ENCODE results near the gene SPATA25. TPM values are rescaled to one million over a fixed set of nuclear protein-coding genes. Genes with fewer than 3 reads are reported as not detected.

The SPATA25 gene
- polyA plus RNA-seq, 6 donors from 2014 or later = not detected

DNA sequence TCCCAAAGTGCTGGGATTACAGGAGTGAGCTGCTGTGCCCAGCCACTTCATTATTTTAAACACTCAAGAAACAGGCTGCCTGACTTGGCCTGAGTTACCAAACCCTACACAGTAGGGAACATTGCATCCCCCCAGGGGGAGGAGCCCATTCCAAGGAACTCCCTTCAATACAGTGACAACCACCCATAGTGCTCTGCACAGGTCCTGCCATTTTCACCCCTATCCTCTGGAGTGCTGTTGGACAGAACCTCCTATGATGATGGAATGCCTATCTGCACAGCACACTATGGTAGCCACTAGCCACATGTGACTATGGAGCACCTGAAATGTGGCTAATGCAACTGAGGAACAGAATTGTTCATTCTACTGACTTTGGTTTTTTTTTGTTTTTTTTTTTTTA, 42.0 kb downstream of the SPATA25 start:
- no peaks in the 10 kb centered on the region for H3K9me3 Mint-ChIP-seq
- no peak overlapping the region for H3K4me3 Mint-ChIP-seq
- peaks cover 5 to 24% of the 10 kb centered on the region in 2 donors for H3K36me3 Mint-ChIP-seq
- H3K4me1 Mint-ChIP-seq = peaks cover 16 to 23% (median 20%) of the 10 kb centered on the region in 3 donors
- no peak overlapping the region for H3K27ac Mint-ChIP-seq
- DNase-seq = no peak
- ATAC-seq (ENCODE audit: low read depth in 2 of 2) = no peak
- no peaks in the 10 kb centered on the region for H3K27me3 Mint-ChIP-seq

DNA sequence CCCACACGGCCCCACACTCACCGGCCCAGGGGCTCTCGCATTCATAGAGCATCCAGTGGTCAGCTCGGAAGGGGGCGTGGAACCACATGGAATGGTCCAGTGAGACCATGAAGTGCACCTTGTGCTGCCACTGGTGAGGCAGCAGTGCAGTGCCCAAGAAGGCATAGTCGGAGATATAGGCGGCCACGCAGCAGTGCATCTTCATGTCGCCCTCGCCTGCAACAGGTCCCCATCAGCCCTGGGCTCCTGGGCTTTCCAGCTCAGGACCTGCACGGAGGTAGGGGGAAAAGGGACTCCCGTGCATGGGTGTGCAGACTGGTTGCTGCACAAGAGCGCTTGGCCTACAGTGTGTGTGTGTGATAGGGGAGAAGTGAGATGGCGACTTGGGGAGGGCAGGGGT, 43.9 kb downstream of the SPATA25 start:
- H3K27me3 Mint-ChIP-seq = no peaks in the 10 kb centered on the region
- H3K36me3 Mint-ChIP-seq = peaks cover 5 to 18% of the 10 kb centered on the region in 2 donors
- ATAC-seq (ENCODE audit: low read depth in 2 of 2) = no peak
- H3K4me1 Mint-ChIP-seq = peaks cover 16 to 20% (median 17%) of the 10 kb centered on the region in 3 donors
- H3K27ac Mint-ChIP-seq = peak overlapping the region in 3 of 6 donors; percentile 28 to 65 (median 60)
- no peaks in the 10 kb centered on the region for H3K9me3 Mint-ChIP-seq
- H3K4me3 Mint-ChIP-seq = no peak overlapping the region
- DNase-seq = no peak

DNA sequence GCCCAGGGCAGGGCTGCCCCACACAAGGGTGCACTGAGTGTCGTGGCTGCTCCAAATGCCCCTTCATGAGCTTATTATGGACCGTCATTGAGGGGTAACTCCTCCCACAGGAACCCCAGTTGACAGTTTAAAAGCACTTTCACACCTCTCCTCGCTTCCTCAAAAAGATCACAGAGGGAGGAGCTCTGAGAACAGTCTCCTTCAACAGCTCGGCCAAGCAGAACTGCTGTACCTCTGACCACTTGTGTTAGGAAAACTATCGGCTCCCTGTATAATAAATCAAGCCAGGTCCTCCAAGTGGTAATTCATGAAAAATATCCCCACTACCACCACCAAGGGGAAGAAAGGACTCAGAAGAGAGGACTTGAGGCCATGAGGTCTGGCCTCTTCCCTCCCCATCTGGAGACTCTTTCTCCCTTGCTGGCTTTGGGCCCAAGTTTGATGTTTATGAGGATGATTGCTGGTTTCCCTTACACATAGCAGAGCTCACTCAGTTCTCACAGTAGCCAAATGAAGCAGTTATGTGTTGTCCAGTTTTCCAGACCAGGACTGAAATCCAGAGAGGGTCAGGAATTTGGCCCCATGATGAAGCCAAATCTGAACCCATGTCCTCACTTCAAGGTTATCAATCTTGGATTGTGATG, 45.1 kb downstream of the SPATA25 start:
- ATAC-seq (ENCODE audit: low read depth in 2 of 2) (peak; percentile 100), DNase-seq (peak; percentile 51)
- Mint-ChIP-seq H3K4me1 (peaks cover 15 to 20% (median 16%) of the 10 kb centered on the region in 3 donors), H3K27me3 (no peaks in the 10 kb centered on the region), H3K36me3 (peaks cover 5 to 15% of the 10 kb centered on the region in 2 donors), H3K27ac (peak overlapping the region; percentile 45 to 84 (median 77)), H3K4me3 (peak overlapping the region in 7 of 8 donors; percentile 2 to 85 (median 30)), H3K9me3 (no peaks in the 10 kb centered on the region)

DNA sequence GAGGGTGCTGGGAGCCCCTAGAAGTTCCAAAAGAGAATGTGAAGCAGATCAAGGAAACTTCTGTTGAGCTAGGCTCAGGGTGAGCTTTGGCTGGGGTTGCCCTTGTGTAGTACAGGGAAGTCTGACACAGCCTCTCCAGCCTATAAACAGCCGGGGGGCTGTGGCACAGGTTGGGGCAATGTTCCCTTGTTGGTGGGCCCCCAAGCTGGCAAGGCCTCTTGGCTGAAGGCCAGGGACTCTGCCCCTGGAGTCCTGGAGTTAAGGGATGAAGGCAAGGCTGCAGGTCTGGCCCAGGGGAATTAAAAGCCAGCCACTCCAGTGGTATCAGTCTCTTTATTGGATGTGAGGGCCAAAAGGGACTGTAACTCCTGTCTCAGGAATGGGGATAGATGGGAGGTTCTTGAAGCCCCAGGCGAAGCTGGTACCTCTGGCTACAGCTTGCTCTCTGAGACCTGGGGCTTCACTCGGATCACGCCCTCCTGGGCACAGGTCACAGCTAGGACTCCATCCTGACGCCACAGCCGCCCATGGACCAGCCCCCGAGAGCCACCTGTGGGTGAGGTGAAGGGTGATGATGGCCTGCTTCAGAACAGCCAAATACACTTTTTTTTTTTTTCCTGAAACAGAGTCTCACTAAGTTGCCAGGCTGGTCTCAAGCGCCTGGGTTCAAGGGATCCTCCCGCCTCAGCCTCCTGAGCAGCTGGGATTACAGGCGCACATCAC, 45.9 kb downstream of the SPATA25 start:
- peaks cover 5 to 15% of the 10 kb centered on the region in 2 donors for H3K36me3 Mint-ChIP-seq
- ATAC-seq (ENCODE audit: low read depth in 2 of 2) = no peak
- DNase-seq = no peak
- H3K4me1 Mint-ChIP-seq = peaks cover 15 to 20% (median 16%) of the 10 kb centered on the region in 3 donors
- no peaks in the 10 kb centered on the region for H3K27me3 Mint-ChIP-seq
- H3K27ac Mint-ChIP-seq = peak overlapping the region; percentile 45 to 84 (median 77)
- no peaks in the 10 kb centered on the region for H3K9me3 Mint-ChIP-seq
- H3K4me3 Mint-ChIP-seq = peak overlapping the region in 7 of 8 donors; percentile 2 to 85 (median 43)

DNA sequence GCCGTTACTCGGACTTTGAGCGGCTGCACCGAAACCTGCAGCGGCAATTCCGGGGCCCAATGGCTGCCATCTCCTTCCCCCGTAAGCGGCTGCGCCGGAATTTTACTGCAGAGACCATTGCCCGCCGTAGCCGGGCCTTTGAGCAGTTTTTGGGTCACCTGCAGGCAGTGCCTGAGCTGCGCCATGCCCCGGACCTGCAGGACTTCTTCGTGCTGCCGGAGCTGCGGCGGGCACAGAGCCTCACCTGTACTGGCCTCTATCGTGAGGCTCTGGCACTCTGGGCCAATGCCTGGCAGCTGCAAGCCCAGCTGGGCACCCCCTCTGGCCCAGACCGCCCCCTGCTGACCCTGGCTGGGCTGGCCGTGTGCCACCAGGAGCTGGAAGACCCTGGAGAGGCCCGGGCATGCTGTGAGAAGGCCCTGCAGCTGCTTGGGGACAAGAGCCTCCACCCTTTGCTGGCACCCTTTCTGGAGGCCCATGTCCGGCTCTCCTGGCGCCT, 46.7 kb downstream of the SPATA25 start:
- Mint-ChIP-seq H3K27me3 (no peaks in the 10 kb centered on the region), H3K4me1 (peaks cover 15 to 20% (median 16%) of the 10 kb centered on the region in 3 donors), H3K4me3 (no peak overlapping the region), H3K36me3 (peaks cover 5 to 15% of the 10 kb centered on the region in 2 donors), H3K27ac (no peak overlapping the region), H3K9me3 (no peaks in the 10 kb centered on the region)
- ATAC-seq (ENCODE audit: low read depth in 2 of 2) (no peak), DNase-seq (no peak)

DNA sequence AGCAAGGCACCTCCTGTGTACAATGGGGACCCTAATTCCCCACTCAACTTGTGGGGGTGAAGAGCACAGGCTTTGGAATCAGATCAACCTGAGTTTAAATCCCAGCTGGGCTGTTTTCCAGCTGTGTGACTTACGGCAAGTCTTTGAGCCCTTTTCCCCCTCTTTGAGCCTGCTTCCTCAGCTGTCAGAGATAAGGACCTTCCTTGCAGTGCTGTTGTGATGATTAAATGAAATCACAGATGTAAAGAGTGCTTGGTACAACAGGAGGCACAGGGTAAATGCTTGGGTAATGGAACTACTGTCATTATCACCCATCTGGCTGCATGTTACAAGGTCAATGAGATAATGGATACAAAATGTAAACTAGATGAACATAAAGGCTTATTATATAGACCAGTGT, 50.6 kb downstream of the SPATA25 start:
- H3K4me3 Mint-ChIP-seq = peak overlapping the region in 1 of 8 donors; percentile 47
- H3K27ac Mint-ChIP-seq = no peak overlapping the region
- no peaks in the 10 kb centered on the region for H3K36me3 Mint-ChIP-seq
- no peaks in the 10 kb centered on the region for H3K9me3 Mint-ChIP-seq
- ATAC-seq (ENCODE audit: low read depth in 2 of 2) (no peak), DNase-seq (no peak)
- H3K27me3 Mint-ChIP-seq = peaks cover 0 to 6% (median 0%) of the 10 kb centered on the region in 3 donors
- peaks cover 13 to 20% (median 16%) of the 10 kb centered on the region in 3 donors for H3K4me1 Mint-ChIP-seq

Other genes starting within 250 kb of the SPATA25 start
- not detected for gene WFDC11, start 217.4 kb downstream of the SPATA25 start, polyA plus RNA-seq (ENCODE audit: low read depth in 6 of 6)
- gene WFDC13, start 185.6 kb downstream of the SPATA25 start, polyA plus RNA-seq (ENCODE audit: low read depth in 6 of 6) = not detected
- not detected for gene WFDC10B, start 182.6 kb downstream of the SPATA25 start, polyA plus RNA-seq (ENCODE audit: low read depth in 6 of 6)
- gene SPINT4, start 165.3 kb downstream of the SPATA25 start, polyA plus RNA-seq (ENCODE audit: low read depth in 6 of 6) = not detected
- gene WFDC3, start 95.7 kb downstream of the SPATA25 start, polyA plus RNA-seq (ENCODE audit: low read depth in 6 of 6) = not detected
- gene DNTTIP1, start 95.7 kb downstream of the SPATA25 start, polyA plus RNA-seq (ENCODE audit: low read depth in 6 of 6) = 10 to 100 TPM; 27.9 to 44.5 (median 37.7) TPM
- under 1 TPM in 1 of 6 donors, not detected in 5; 0.53 TPM for gene UBE2C, start 75.0 kb downstream of the SPATA25 start, polyA plus RNA-seq (ENCODE audit: low read depth in 6 of 6)
- gene TNNC2, start 60.3 kb downstream of the SPATA25 start, polyA plus RNA-seq (ENCODE audit: low read depth in 6 of 6) = 1 to 10 TPM in 1 of 6 donors, under 1 TPM in 2, not detected in 3; 0.64 to 1.2 (median 0.69) TPM
- gene SNX21, start 53.8 kb downstream of the SPATA25 start, polyA plus RNA-seq (ENCODE audit: low read depth in 6 of 6) = 1 to 10 TPM in 3 of 6 donors, under 1 TPM in 2, not detected in 1; 0.45 to 1.9 (median 1.1) TPM
- 10 to 100 TPM; 35.4 to 46.7 (median 38.7) TPM for gene ACOT8, start 30.2 kb downstream of the SPATA25 start, polyA plus RNA-seq (ENCODE audit: low read depth in 6 of 6)
- gene ZSWIM3, start 30.0 kb downstream of the SPATA25 start, polyA plus RNA-seq (ENCODE audit: low read depth in 6 of 6) = 1 to 10 TPM in 5 of 6 donors, not detected in 1; 1.3 to 2.9 (median 1.8) TPM
- gene ZSWIM1, start 6.4 kb downstream of the SPATA25 start, polyA plus RNA-seq (ENCODE audit: low read depth in 6 of 6) = 10 to 100 TPM in 1 of 6 donors, 1 to 10 TPM in 4, not detected in 1; 3.0 to 11.6 (median 4.7) TPM
- gene NEURL2, start 3.6 kb upstream of the SPATA25 start, polyA plus RNA-seq (ENCODE audit: low read depth in 6 of 6) = 1 to 10 TPM in 3 of 6 donors, under 1 TPM in 2, not detected in 1; 0.69 to 2.4 (median 1.1) TPM
- 10 to 100 TPM; 28.6 to 46.5 (median 42.3) TPM for gene CTSA, start 3.7 kb upstream of the SPATA25 start, polyA plus RNA-seq (ENCODE audit: low read depth in 6 of 6)
- 10 to 100 TPM in 1 of 6 donors, 1 to 10 TPM in 4, under 1 TPM in 1; 0.66 to 10.2 (median 5.1) TPM for gene PLTP, start 24.5 kb upstream of the SPATA25 start, polyA plus RNA-seq (ENCODE audit: low read depth in 6 of 6)
- gene PCIF1, start 47.1 kb upstream of the SPATA25 start, polyA plus RNA-seq (ENCODE audit: low read depth in 6 of 6) = 100 to 1,000 TPM in 1 of 6 donors, 10 to 100 TPM in 5; 76.3 to 123 (median 91.4) TPM
- gene ZNF335, start 84.6 kb upstream of the SPATA25 start, polyA plus RNA-seq (ENCODE audit: low read depth in 6 of 6) = 10 to 100 TPM; 10.4 to 24.3 (median 15.5) TPM
- under 1 TPM in 2 of 6 donors, not detected in 4; 0.19 to 0.25 TPM for gene MMP9, start 121.3 kb upstream of the SPATA25 start, polyA plus RNA-seq (ENCODE audit: low read depth in 6 of 6)
- not detected for gene SLC12A5, start 141.6 kb upstream of the SPATA25 start, polyA plus RNA-seq (ENCODE audit: low read depth in 6 of 6)
- 10 to 100 TPM; 13.8 to 39.3 (median 27.3) TPM for gene NCOA5, start 202.3 kb upstream of the SPATA25 start, polyA plus RNA-seq (ENCODE audit: low read depth in 6 of 6)
- gene CD40, start 230.7 kb upstream of the SPATA25 start, polyA plus RNA-seq (ENCODE audit: low read depth in 6 of 6) = 100 to 1,000 TPM; 273 to 368 (median 312) TPM